Uterus (tissue), 2 donors: ENCODE data around the gene RNF115.

Experiments
- CTCF ChIP-seq, 4 experiments: fragments of 200-600 bp in 2 of 4; fragments of 450-650 bp in 2 of 4; sonication (generic) in 2 of 4; IDR thresholded peaks; one replicate each; pipeline ENCODE4 v1.5.1; 2016 to 2019; ENCODE audit warnings: antibody characterized with exemption in 4 of 4, mild to moderate bottlenecking in 2 of 4, moderate library complexity in 1 of 4
- POLR2A ChIP-seq, 2 donors: fragments of 450-650 bp; IDR thresholded peaks; one replicate each; pipeline ENCODE4 v1.6.1; 2016; ENCODE audit warnings: antibody characterized with exemption in 2 of 2, mild to moderate bottlenecking in 1 of 2, moderate library complexity in 1 of 2

- TF ChIP-seq POLR2A (IDR thresholded peaks at IDR 0.05): no peak
- TF ChIP-seq CTCF (IDR thresholded peaks at IDR 0.05): no peak
Observed at GRCh38 chr1:145771056-145771455, 52.8 kb downstream of the RNF115 start.
